ENCODE results near the gene CLEC17A. TPM values are rescaled to one million over a fixed set of nuclear protein-coding genes. Genes with fewer than 3 reads are reported as not detected.

Gene CLEC17A
- total RNA-seq, 4 donors from 2014 or later, result not detected

DNA sequence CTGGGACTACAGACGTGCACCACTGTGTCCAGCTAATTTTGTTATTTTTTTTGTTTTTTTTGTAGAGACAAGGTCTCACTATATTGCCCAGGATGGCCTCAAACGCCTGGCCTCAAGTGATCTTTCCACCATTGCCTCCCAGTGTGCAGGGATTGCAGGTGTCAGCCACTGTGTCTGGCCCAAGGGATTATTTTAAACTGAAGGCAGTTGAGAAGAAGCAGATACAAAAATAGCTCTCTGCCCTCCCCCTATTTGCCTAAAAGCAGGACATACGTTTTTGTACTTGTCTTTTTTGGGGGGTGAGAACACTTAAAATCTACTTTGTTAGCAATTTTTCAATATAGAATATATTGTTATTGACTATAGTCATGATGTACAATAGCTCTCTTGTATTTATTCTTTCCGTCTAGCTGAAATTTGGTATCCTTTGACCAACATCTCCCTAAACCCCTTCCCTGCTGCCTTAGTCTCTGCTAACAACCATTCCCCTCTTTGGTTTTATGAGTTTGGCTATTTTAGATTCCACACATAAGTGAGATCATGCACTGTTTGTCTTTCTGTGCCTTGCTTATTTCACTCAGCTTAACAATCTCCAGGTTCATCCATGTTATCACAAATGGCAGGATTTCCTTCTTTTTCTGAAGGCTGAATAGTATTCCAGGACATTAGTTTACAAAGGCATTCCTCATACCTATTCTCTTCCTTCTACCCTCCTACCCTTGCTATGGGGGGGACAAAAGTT lies 56.8 kb downstream of the CLEC17A start:
- Histone ChIP-seq H3K9me3 (peaks cover 10% of the 10 kb centered on the region), H3K27me3 (peaks cover 6% of the 10 kb centered on the region), H3K4me3 (no peak overlapping the region), H3K36me3 (no peaks in the 10 kb centered on the region), H3K4me1 (no peaks in the 10 kb centered on the region), H3K27ac (no peak overlapping the region)
- no peak for DNase-seq (ENCODE audit: low spot score in 2 of 2)
- WGBS, result 54% methylated on average over 4 of the region's 4 CpGs
- no peak for TF ChIP-seq POLR2A (IDR thresholded peaks at IDR 0.05)
- TF ChIP-seq, protein P1, sequence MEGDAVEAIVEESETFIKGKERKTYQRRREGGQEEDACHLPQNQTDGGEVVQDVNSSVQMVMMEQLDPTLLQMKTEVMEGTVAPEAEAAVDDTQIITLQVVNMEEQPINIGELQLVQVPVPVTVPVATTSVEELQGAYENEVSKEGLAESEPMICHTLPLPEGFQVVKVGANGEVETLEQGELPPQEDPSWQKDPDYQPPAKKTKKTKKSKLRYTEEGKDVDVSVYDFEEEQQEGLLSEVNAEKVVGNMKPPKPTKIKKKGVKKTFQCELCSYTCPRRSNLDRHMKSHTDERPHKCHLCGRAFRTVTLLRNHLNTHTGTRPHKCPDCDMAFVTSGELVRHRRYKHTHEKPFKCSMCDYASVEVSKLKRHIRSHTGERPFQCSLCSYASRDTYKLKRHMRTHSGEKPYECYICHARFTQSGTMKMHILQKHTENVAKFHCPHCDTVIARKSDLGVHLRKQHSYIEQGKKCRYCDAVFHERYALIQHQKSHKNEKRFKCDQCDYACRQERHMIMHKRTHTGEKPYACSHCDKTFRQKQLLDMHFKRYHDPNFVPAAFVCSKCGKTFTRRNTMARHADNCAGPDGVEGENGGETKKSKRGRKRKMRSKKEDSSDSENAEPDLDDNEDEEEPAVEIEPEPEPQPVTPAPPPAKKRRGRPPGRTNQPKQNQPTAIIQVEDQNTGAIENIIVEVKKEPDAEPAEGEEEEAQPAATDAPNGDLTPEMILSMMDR (IDR thresholded peaks at IDR 0.05), result no peak
- TF ChIP-seq EP300 (IDR thresholded peaks at IDR 0.05), result no peak
- TF ChIP-seq POLR2AphosphoS5 (IDR thresholded peaks at IDR 0.05), result no peak

DNA sequence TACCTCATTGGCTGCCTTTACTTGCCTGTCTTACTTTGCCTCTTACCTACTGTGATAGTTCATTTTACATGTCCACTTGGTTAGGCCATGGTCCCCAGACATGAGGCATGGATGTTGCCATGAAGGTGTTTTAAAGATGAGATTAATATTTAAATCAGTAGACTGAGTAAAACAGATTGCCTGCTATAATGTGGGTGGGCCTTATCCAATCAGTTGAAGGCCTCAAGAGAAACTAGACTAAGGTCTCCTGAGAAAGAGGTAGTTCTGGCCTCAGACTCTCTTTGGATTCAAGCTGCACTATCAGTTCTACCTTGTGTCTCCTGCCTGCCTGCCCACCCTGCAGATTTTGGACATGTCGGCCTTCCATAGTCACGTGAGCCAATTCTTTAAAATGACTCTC lies 65.6 kb downstream of the CLEC17A start:
- Histone ChIP-seq H3K4me3 (no peak overlapping the region), H3K4me1 (no peaks in the 10 kb centered on the region), H3K27ac (no peak overlapping the region), H3K36me3 (no peaks in the 10 kb centered on the region), H3K9me3 (no peaks in the 10 kb centered on the region), H3K27me3 (peaks cover 17% of the 10 kb centered on the region)
- 61% methylated on average over 2 of the region's 2 CpGs for WGBS
- no peak for DNase-seq (ENCODE audit: low spot score in 2 of 2)
- TF ChIP-seq, protein P1 (IDR thresholded peaks at IDR 0.05), result no peak
- TF ChIP-seq EP300 (IDR thresholded peaks at IDR 0.05) (no peak), POLR2A (IDR thresholded peaks at IDR 0.05) (no peak), POLR2AphosphoS5 (IDR thresholded peaks at IDR 0.05) (no peak)

DNA sequence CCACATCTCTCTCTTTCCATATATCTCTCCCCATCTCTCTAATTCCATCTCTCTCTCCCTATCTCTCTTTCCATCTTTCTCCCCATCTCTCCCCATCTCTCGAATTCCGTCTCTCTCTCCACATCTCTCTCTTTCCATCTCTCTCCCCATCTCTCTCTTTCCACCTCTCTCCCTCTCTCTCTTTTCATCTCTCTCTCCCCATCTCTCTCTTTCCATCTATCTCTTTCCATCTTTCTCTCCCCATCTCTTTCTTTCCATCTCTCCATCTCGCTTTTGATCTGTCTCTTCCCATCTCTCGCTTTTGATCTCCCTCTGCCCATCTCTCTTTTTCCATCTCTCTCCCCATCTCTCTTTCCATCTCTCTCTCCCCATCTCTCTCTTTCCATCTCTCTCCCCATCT lies 66.1 kb downstream of the CLEC17A start:
- Histone ChIP-seq H3K4me3 (no peak overlapping the region), H3K9me3 (no peaks in the 10 kb centered on the region), H3K27me3 (peaks cover 17% of the 10 kb centered on the region), H3K27ac (no peak overlapping the region), H3K36me3 (no peaks in the 10 kb centered on the region), H3K4me1 (no peaks in the 10 kb centered on the region)
- DNase-seq (ENCODE audit: low spot score in 2 of 2), result no peak
- 77% methylated on average over 4 of the region's 4 CpGs for WGBS
- TF ChIP-seq POLR2A (IDR thresholded peaks at IDR 0.05), result no peak
- TF ChIP-seq, protein P1 (IDR thresholded peaks at IDR 0.05), result no peak
- no peak for TF ChIP-seq EP300 (IDR thresholded peaks at IDR 0.05)
- TF ChIP-seq POLR2AphosphoS5 (IDR thresholded peaks at IDR 0.05), result no peak

DNA sequence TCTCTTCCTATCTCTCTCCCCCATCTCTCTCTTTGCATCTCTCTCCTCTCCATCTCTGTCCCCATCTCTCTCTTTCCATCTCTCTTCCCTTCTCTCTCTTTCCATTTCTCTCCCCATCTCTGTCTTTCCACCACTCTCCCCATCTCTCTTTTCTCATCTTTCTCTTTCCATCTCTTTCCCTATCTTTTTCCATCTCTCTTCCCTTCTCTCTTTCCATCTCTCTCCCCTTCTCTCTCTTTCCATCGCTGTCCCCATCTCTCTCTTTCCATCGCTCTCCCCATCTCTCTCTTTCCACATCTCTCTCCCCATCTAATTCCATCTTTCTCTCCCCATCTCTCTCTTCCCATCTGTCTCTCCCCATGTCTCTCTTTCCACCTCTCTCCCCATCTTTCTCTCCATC lies 67.3 kb downstream of the CLEC17A start:
- TF ChIP-seq POLR2A (IDR thresholded peaks at IDR 0.05) (no peak), EP300 (IDR thresholded peaks at IDR 0.05) (no peak), POLR2AphosphoS5 (IDR thresholded peaks at IDR 0.05) (no peak)
- TF ChIP-seq, protein P1 (IDR thresholded peaks at IDR 0.05), result no peak
- no peak overlapping the region for H3K4me3 ChIP-seq
- H3K27ac ChIP-seq, result no peak overlapping the region
- no peaks in the 10 kb centered on the region for H3K9me3 ChIP-seq
- DNase-seq (ENCODE audit: low spot score in 2 of 2), result no peak
- peaks cover 17% of the 10 kb centered on the region for H3K27me3 ChIP-seq
- no peaks in the 10 kb centered on the region for H3K4me1 ChIP-seq
- 66% methylated on average over 2 of the region's 2 CpGs for WGBS
- no peaks in the 10 kb centered on the region for H3K36me3 ChIP-seq

DNA sequence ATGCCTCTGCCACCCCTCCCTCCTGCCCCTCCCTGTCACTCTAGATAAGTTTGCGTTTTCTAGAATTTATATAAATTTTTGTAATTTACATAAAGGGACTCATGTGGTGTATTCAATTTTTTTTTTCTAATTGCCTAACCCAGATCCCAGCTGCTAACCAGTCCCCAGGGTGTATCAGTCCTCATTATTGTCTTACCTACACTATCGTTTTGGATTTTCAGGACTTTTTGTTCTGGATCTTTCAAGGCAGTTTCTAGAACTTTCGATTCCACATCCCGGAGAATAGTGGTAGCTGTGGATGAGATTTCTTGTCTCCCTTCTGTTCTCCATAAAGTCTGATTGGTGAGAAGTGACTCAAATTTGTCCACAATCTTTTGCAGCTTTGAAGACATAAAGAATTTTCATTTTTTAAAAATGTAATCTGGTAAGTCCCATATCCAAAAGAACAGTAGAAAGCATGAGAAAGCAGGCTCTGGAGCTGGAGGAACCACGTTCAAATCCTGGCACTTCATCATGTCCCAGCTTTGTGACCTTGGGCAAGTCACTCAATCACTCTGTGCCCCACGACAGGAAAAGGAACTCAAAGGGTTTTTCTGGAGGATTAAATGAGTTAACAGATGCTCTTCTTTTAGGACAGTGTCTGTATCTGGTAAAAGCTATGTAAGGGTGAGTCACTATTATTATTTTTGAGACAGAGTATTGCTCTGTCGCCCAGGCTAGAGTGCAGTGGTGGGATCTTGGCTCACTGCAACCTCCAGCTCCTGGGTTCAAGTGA lies 72.1 kb downstream of the CLEC17A start:
- 66% methylated on average over 7 of the region's 7 CpGs for WGBS
- TF ChIP-seq, protein P1 (IDR thresholded peaks at IDR 0.05), result no peak
- Histone ChIP-seq H3K4me3 (no peak overlapping the region), H3K27ac (no peak overlapping the region), H3K9me3 (no peaks in the 10 kb centered on the region), H3K4me1 (no peaks in the 10 kb centered on the region), H3K36me3 (no peaks in the 10 kb centered on the region), H3K27me3 (peaks cover 12% of the 10 kb centered on the region)
- DNase-seq (ENCODE audit: low spot score in 2 of 2), result no peak
